OCI-LY1 (cell line): ENCODE data around the gene WASHC1.
"Not testable (repeated sequence)": the region's sequence is repeated elsewhere in the genome, so short reads cannot be mapped to it uniquely, and the experiment has no call there.

Source experiments
- CTCF ChIP-seq: fragments of 200-600 bp; sonication (generic), shearing (Covaris generic); IDR thresholded peaks from 2 replicates; pipeline ENCODE4 v1.5.1; 2017; ENCODE audit warnings: mild to moderate bottlenecking, antibody characterized with exemption, low read length, moderate library complexity, mixed read lengths
- EZH2 ChIP-seq: fragments of 200-600 bp; sonication (generic), shearing (Covaris generic); IDR thresholded peaks from 2 replicates; pipeline ENCODE4 v1.8.0; 2017; ENCODE audit warnings: borderline replicate concordance, mixed run types, mild to moderate bottlenecking, antibody characterized with exemption, low read length, moderate library complexity, mixed read lengths

- not testable (repeated sequence) for TF ChIP-seq CTCF, EZH2
These were observed 15.2 kb upstream of the WASHC1 start for GRCh38 chr9:44416-44815.
